T-helper 2 cell treated with Interferon-gamma antibody and Interleukin-4, amounts not matched to agents 100 ng/mL and 5 ng/mL, for 36 hours (primary cell): ENCODE data around the gene MSMO1. TPM values are rescaled to one million over a fixed set of nuclear protein-coding genes. Genes with fewer than 3 reads are reported as not detected.

Source experiments
- intact Hi-C: fragments of 100-400 bp; cut with micrococcal nuclease; formaldehyde crosslinking; loops from one replicate; pipeline ENCODE4 v1.15.1; 2023
- total RNA-seq: library from RNA; stranded (reverse); gene quantifications from 2 replicates; pipeline ENCODE4 v1.2.3, GENCODE V29; 2022

The MSMO1 gene
- total RNA-seq, 1 donor from 2014 or later: 41.9 TPM

DNA sequence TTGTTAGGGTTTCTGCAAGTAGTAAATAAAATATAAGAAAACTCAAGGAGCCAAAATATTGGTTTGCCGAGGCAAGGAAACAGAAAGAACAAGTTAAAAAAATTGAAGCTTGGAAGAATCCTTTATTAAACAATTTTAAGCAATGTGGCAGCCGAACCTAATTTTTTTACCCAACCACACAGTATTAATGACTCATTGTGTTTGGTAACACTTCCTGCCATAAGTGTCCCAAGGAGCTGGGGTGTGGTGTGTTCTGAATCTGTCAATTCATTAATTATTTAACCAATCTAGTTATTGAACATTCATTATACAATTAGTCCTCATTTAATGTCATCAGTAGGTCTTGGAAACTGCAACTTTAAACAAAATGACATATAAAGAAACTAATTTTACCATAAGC, 32.0 kb downstream of the MSMO1 start:
- intact Hi-C loops: no loop called here

DNA sequence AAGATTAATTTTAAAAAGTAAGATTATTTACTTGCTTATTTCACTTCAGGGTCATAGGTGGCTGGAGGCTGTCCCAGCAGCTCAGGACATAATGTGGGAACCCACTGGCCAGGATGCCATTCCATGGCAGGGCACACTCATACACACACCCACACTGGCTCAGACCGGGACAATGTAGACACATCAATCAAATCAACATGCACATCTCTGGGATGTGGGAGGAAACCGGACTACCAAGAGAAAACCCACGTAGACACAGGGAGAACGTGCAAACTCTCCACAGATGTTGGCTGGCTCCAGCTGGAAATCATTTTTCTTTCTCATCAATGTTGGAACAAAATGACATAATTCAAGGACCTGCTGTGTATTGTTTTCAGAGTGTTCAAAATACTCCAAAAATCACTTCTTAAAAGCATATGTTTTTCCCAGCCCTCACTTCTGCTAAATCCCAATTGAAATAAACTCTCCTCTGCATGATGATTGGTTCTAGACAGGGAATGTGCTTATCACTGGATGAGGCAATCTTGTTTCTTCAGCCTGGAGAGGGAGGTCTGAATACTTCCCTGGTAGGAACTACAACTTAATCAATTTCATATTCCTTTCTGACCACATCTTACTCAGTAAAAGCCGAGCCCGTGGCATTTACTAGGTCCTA, 32.7 kb downstream of the MSMO1 start:
- intact Hi-C loops: no loop called here

DNA sequence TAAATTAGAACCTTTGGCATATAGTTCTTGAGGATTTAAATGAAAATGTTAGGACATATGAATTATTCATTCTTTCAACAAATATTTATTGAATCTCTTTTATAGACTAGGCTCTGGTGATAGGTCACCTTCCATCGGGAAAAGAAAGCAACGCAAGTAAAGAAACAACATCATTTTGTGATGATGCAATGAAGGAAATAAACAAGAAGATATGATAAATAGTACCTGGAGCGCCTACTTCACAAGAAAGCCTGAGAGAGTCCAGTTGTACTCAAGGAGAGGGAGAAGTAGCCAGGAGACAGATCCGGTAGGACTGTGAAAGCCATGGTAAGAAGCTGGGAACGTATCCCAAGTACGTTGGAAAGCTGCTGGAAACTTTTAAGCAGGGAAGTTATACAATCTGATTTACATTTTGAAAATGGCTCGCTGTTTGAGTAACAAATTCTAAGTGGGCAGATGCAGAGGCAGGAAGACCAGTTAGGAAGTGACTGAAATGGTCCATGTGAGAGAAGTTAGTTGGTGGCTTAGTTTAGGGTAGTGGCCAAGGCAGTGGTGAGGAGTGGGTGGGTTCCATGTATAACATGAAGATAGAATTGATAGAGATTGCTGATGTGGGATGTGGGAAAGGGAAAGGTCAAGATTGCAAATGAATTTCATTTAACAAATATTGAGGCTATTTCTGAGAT, 33.7 kb downstream of the MSMO1 start:
- intact Hi-C loops: no loop called here

GRCh38 chr4:165361810-165362209, 34.3 kb downstream of the MSMO1 start:
- intact Hi-C loops: no loop called here

GRCh38 chr4:165364452-165365080, 37.1 kb downstream of the MSMO1 start:
- intact Hi-C loops: no loop called here

DNA sequence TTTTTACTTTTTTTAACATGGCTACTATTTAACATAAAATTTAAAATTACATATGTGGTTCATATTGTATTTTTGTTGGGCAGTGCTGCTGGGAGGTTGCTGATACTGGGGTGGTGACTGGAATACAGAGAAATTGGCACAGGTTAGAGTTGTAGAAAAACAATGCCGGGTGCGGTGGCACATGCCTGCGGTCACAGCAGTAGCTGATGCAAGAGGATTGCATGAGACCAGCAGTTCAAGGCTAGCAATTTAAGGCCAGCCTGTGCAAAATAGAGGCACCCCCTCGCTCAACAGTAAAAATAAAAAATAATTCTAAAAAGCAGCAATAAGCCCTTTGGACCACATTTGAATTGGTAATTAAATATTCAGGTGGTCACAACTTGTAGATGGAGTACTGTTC, 39.6 kb downstream of the MSMO1 start:
- intact Hi-C loops: no loop called here

DNA sequence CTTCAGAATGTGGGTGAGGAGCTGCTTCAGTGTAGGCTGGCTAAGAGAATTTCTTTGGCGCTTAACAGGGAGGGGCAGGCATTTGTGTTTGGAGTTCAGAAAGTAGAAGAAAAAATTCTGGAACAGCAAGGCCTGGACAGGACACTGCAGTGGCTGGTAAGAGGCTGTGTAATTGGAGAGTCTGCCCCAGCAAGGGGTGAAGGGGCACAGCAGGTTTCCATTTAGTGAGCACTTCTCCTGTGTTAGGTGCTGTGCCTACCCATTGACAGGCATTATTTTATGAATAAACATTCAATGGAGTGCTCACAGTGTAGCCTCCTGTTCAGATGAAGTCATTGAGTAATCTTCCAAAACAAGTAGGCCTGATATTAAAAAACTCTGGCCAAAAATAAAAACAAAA, 40.6 kb downstream of the MSMO1 start:
- intact Hi-C loops: no loop called here

- intact Hi-C loops: no loop called here
These were observed 41.1 kb downstream of the MSMO1 start for GRCh38 chr4:165368567-165368966.

- intact Hi-C loops: no loop called here
These were observed 42.1 kb downstream of the MSMO1 start for GRCh38 chr4:165369522-165369921.

GRCh38 chr4:165370530-165370929, 43.1 kb downstream of the MSMO1 start:
- intact Hi-C loops: no loop called here

DNA sequence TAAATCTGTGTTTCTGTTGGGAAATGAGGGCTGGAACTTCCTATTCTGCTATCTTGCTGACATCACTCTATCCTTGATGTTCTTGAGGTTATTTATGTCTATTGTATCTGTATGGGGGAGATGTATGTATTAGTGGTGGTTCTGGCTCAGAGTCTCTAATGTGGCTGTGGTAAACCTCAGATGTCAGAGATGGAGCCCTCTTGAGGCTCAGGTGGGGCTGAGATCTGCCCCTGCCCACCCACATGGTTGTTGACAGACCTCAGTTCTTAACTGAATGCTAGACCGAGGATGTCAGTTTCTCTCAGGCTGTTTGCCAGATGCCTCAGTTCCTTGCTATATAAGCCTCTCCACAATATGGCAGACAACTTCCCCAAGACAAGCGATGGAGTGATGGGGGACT, 48.0 kb downstream of the MSMO1 start:
- intact Hi-C loops: no loop called here

DNA sequence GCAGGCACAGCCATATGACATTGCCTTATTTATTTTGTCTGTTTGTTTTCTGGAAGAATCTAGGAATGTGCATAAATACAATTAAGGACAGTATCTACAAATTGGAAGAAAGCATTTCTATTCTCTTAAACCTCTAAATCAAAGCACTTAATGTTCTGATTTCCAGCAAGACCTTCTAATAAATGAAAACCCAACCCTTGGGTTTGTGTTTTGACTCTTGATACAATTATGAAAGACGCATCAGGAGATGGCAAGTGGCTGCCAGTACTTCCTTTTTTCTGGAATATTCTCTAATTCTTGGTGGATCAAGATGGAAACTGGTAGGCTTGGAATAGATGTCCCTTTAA, 50.9 kb downstream of the MSMO1 start:
- intact Hi-C loops: no loop called here

DNA sequence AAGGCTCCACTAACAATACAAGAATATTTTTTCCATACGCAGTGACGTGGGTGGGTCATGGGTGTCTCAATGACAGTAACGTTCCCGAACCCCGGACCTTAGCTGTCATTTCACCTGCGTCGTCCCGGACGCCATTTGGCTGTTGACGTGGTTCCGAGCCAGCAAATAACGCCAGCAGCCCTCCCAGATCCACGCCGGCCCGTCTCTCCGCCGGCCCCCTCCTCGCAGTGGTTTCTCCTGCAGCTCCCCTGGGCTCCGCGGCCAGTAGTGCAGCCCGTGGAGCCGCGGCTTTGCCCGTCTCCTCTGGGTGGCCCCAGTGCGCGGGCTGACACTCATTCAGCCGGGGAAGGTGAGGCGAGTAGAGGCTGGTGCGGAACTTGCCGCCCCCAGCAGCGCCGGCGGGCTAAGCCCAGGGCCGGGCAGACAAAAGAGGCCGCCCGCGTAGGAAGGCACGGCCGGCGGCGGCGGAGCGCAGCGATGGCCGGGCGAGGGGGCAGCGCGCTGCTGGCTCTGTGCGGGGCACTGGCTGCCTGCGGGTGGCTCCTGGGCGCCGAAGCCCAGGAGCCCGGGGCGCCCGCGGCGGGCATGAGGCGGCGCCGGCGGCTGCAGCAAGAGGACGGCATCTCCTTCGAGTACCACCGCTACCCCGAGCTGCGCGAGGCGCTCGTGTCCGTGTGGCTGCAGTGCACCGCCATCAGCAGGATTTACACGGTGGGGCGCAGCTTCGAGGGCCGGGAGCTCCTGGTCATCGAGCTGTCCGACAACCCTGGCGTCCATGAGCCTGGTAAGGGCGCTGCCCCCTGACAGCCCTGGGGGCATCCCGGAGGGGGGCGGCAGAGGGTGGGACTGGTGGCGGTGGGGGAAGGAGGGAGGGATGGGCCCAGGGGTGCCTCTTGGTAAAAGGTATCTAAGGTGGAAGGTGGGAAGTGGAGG, 51.5 kb downstream of the MSMO1 start, which contains the start of gene CPE:
CPE (plus strand) TSS at position 264 of the 933 bp plus-strand sequence; CDS start at position 478, 214 bp downstream.
- intact Hi-C loops: no loop called here

- intact Hi-C loops: no loop called here
These were observed 52.2 kb downstream of the MSMO1 start for GRCh38 chr4:165379678-165380064.

DNA sequence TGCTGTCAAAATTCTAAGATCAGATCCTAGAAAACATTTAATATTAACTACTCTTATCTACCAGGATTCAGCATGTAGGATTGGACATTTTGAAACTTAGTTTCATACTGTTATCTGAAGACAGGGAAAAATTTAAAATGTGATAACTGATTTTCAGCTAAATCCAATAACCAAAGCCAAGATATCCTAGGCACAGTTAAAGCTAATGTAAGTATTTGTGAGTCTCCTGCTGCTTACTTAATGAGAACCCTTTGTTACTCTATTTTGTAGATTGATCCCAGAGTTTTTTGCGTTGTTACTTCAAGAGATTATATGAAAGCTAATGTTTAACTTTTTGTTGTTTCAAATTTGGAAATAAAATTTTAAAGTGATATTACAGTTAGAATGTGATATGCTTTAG, 53.3 kb downstream of the MSMO1 start:
- intact Hi-C loops: no loop called here

DNA sequence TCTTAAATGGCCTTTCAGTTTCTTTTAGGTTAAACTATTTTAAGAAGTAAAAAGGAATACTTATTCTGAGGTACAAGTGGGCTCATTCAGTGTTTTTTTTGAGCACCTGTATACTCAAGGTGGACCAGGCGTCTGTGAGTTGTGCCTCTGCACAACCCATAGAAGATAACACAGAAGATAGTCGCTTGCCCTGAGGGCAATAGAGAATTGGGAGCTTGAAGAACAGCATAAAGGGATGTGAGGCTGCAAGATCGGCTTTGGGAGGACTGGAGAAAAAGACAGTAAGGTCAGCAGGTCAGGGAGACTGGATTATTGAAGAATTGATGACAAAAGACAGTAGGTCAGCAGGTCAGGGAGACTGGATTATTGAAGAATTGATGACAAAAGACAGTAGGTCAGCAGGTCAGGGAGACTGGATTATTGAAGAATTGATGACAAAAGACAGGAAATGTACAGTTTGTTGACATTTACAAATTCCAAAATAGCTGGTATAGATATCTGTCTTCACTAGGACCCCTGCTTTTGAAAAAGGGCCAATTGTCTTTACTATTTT, 54.4 kb downstream of the MSMO1 start:
- intact Hi-C loops: no loop called here

DNA sequence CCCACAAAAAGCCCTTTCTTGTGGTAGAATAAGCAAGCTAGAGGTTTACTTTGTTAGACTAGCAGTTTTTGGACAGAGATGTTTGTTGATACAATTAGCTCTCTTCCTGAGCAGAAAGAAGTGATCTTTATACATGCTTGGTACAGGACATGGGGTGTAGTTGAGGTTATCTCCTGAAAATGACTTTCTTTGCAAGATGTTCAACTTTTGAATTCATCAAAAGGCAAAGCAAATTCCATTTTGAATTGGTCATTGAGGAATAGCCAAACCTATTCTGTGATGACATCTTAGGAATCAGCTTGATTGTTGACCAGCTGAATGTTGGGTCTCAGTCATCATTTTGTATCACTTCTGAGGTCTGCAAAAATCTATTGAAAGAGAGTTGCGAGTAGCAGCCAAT, 55.2 kb downstream of the MSMO1 start:
- intact Hi-C loops: no loop called here

DNA sequence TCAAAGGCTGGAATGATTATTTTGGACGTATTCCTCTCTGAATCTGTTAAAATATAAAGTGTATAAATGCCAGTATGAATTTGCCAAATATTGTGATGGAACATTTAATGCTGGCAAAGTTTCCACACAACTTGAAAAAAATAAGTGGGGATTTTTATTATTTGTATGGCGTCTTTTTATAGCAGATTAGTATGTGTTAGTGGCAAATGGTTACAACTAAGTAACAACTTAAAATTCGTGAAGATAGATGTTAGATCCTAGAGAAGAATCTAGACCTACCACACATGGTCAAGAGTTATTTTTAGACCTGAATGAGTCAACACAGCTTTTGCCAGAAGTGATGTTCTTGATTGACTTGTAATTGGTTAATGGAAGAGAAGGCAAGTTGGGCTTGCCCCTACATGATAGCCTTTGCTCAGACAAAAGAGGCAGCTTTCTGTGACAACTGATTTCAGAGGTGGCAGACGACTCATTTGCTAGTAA, 56.2 kb downstream of the MSMO1 start:
- intact Hi-C loops: no loop called here

DNA sequence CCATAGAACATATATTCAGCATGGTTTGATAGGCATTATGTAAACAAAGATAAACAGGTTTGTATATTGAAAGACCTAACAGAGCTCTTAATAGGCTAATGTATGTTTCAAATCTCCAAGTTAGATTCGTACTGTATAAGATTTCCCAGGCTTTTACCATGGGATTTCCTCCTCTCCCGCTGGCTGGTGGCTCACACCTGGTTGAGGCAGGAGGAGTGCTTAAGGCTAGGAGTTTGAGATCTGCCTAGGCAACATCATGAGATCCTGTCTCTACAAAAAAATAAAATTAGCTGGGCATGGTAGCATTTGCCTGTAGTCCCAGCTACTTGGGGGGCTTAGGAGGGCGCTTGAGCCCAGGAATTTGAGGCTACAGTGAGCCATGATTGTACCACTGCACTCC, 56.7 kb downstream of the MSMO1 start:
- intact Hi-C loops: no loop called here

DNA sequence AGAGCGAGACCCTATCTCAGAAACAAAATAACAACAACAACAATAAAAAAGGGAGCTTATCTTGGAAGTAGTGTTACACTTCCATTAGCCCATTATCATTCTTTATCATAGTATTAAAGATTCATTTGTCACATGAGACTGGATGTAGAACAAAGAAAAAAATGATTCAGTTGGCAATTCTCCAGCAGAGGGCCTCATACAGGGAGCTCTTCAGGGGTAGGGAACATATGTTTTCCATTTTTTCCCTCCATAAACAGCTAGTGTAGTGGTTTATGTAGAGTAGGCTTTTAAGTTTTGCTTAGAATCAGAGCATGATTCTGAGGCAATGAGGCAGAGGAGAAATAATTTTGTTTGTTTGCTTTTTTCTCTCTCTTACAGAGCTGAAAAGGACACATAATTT, 57.1 kb downstream of the MSMO1 start:
- intact Hi-C loops: no loop called here

- intact Hi-C loops: no loop called here
These were observed 57.7 kb downstream of the MSMO1 start for GRCh38 chr4:165385126-165385525.
